Measurements from ENCODE around the gene POLA2.

DNA sequence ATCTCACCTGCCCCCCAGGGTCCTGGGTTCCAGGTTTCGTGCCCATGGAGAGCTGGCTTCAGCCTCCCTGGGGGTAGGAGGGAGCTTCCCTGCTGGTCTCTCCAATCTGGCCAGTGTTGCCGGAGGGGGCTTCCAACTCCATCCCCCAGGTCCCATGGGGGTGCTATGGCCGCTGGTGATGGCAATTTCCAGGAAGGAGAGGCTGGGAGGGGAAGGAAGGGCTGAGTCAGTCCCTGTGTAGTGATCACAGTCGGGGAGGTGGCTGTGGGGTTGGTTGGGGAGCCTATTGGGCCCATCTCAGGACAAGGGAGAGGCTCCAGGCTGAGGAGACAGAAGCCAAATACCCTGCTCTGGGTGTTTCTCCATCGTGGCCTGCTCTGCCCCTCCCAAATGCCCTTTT is 47.2 kb downstream of the POLA2 start:
- TF ChIP-seq ZNF384 (IDR thresholded peaks at IDR 0.05), result no peak
- TF ChIP-seq SP1 (IDR thresholded peaks at IDR 0.05), result no peak
- no peak for TF ChIP-seq TARDBP (IDR thresholded peaks at IDR 0.05)
- TF ChIP-seq FOXA1 (IDR thresholded peaks at IDR 0.05), result no peak
- no peak for TF ChIP-seq ARNT (IDR thresholded peaks at IDR 0.05)
- no peak for TF ChIP-seq FOXM1 (IDR thresholded peaks at IDR 0.05; ENCODE audit: borderline replicate concordance)
- no peak for TF ChIP-seq BHLHE40 (IDR thresholded peaks at IDR 0.05; ENCODE audit: borderline replicate concordance)
- no peak for TF ChIP-seq HDGF (IDR thresholded peaks at IDR 0.05; ENCODE audit: borderline replicate concordance)
- no peak for TF ChIP-seq ELF4 (IDR thresholded peaks at IDR 0.05)
- TF ChIP-seq, protein P1, sequence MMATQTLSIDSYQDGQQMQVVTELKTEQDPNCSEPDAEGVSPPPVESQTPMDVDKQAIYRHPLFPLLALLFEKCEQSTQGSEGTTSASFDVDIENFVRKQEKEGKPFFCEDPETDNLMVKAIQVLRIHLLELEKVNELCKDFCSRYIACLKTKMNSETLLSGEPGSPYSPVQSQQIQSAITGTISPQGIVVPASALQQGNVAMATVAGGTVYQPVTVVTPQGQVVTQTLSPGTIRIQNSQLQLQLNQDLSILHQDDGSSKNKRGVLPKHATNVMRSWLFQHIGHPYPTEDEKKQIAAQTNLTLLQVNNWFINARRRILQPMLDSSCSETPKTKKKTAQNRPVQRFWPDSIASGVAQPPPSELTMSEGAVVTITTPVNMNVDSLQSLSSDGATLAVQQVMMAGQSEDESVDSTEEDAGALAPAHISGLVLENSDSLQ (IDR thresholded peaks at IDR 0.05), result no peak
- no peak for TF ChIP-seq SUZ12 (IDR thresholded peaks at IDR 0.05)
